NCI-H526 treated with DMSO at 0.1 percent for 48 hours (cell line): ENCODE results near the gene PLEKHG7.
"Not testable (repeated sequence)": the region's sequence is repeated elsewhere in the genome, so short reads cannot be mapped to it uniquely, and the experiment has no call there.

Experiments
- DNase-seq: peaks from one replicate; lab custom pipeline; 2025; lab: John Stamatoyannopoulos, UW

Gene PLEKHG7, protein sequence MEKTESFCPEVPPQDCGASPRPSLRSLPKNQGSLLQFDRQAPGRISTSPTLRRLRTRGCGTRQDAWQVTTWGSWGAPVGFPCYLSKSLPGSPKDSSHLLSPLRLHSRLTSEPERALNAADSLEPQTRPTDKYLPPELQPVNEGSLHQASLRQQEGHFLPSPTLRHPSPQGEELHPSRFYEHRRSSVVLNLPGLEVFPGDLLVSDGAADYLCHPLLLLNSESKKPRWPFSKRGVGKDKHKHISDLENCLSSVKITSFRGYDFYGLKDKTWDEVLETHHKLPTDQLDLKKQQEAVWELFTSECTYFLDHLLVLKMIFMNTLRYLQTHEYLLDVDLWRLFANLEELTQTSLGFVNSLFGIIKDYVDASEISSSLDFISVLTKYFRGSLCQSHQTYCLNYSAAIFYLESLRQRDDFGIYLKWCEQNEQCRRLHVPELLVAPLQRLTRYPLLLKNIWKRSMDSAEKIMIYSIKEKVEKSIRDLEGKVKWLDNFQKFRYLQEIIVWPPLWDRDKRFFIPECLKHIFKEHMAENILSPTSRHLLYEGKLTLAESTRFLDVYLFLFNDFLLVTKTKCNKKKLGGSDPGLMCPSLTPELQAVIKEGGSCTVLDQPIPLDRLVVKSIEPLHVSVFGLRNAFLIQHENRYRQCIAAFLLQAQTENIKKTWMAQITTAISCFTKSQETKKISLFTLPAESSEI

DNA sequence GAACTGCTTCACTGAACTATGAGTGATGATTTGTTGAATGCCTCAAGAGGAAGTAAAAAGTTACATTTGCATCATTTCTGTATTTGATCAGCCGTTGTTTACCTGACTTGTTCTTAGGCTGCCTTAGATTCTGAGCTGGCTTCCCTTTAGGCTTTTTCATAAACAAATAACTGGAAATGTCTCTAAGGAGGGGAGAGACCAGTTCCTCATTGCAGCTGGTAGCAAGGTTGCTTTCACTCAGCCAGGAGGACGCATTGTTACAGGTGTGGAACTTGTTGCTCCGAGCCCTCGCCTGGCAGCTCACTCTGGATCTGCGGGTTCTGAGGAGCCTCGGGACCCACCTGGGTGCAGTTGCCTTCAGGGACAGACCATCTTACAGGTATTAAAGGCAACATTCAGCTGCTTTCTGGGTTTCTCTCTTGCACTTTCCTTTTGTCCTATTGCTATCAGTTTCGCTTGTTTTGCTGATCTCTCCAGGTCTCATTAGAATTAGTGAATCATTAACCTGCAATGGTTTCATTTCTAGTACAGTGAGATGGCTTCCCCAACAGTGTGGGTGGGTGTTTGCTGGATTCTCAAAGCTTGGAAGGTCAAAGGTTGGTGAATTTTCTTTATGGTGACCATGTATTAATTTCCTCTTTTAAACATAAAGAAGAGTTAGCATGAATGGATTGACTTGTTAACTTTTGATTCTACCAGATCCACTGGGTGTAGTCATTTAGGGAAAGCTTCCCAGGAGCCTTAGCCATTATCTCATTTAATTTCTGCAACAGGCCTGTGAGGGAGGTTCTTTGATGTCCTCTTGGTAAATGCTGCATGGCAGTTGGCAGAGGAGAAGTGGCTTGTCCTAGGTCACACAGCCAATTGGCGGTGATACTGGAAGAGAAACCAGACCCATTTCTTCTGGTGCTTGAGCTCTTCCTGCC, at the start of gene PLEKHG7:
Gene PLEKHG7, plus strand, starts transcription at position 236 of the 926 bp plus-strand sequence. CDS start 3,643 bp downstream, outside the sequence.
- DNase-seq: peak; percentile 92

DNA sequence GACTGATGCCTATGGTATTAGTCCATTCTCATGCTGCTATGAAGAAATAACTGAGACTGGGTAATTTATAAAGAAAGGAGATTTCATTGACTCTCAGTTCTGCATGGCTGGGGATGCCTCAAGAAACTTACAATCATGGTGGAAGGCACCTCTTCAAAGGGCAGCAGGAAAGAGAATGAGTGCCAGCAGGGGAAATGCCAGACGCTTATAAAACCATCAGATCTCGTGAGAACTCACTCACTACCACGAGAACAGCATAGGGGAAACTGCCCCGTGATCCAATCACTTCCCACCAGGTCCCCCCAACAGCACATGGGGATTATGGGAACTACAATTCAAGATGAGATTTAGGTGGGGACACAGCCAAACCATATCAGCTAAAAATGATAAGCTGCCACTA, 48.5 kb upstream of the PLEKHG7 start:
- not testable (repeated sequence) for DNase-seq

DNA sequence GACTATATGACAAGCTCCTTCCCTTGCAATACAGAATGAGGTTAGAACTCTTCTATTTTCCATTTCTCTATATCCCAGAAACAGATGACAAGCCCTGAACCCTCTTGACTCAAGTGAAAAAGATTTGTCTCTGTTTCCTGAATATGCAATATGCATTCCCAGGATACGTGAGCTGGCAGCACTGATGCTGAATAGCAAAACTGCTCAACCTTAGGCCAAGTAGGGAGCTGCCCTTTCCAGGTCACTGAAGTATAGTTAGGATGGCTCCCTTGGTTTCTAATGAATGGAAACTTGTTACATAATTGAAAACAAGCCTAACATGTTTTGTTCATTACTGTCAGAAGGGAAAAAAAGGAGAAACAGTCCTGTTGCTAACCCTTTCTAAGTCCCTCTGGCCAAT, 47.9 kb upstream of the PLEKHG7 start:
- no peak for DNase-seq

DNA sequence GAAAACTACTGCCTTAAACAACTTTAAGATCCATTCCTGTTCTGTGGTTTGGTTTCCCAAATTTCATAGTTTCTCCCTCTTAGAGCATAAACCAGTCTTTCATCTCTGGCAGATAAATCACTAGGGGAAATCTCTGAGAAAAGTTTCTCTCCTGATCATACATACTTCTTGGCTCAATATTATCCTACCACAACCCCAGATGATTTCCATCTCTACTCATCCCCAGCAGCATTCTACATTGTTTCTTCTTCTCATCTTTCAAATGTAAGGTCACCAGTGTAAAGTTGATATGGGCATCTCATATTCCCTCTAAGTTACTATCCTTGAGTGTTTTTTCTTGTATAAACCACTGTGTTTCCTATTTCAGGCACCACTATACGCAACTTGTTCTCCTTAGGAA, 45.9 kb upstream of the PLEKHG7 start:
- DNase-seq: no peak

DNA sequence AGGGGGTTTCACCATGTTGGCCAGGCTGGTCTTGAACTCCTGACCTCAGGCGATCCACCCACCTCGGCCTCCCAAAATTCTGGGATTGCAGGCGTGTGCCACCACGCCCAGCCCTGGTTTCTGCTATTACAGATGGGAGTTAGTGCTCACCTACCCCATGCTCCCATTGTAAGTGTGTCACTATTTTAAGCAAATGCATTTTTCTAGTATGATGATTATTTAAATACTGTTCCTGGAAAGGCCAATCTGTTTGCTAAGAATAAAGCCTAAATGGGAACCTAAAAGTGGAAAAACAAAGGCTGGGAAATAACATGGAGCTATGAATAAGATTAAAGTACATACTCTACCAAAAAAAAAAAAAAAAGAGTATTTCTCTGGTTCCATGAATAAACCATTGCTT, 45.0 kb upstream of the PLEKHG7 start:
- DNase-seq: no peak

DNA sequence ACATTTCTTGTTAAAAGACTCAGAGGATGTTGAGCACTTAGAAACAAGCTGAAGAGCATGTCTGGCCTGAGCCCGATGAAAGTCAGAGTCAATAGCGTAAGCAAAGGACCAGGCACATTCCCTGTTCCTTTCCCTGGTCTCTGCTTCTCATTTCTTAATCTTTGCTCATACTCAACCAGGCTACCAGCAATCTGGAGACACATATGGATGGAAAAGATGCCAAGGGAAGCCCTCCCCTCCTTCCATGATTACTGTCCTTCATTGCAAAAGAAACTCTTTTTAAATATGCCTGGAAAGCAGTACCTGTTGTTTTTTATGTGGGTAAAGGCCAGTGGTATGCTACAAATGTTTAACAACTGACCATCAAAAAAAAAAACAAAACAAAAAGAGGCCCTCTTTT, 44.2 kb upstream of the PLEKHG7 start:
- DNase-seq: no peak

DNA sequence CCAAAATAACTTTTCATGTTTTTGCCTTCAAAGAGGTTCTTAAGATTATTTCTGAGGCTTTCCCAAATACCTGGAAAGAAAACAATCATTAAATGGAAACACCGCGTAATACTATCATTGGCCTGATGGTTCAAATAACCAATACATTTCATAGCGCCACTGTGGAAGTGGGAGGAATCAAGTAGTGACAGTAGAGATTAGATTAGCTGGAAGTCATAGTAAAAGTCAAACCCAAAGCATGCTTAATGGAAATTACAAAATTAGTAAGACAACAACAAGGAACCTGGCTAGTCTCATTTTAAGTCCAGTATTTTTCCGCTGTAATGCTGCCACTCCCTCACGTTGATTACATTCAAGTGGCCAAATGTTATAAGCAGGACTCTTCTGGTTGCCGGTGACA, 41.5 kb upstream of the PLEKHG7 start:
- DNase-seq: no peak

DNA sequence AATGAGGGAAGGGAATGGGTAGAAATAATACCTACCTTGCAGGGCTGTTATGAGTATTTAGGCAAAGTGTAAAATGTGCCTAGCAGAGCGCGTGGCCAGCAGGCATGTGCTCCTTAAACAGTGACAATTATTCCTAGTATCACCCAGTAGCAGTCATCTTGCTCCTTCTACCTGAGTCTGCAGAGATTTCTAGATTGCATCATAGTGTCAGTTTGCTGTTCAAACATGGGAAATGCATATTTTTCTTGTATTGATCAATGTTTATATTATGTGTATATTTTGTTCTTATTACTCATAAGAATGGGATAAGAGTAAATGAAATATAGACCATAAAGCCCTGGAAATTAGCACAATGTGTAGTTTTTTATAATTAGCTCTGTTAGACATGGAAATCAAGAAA, 37.3 kb upstream of the PLEKHG7 start:
- no peak for DNase-seq

DNA sequence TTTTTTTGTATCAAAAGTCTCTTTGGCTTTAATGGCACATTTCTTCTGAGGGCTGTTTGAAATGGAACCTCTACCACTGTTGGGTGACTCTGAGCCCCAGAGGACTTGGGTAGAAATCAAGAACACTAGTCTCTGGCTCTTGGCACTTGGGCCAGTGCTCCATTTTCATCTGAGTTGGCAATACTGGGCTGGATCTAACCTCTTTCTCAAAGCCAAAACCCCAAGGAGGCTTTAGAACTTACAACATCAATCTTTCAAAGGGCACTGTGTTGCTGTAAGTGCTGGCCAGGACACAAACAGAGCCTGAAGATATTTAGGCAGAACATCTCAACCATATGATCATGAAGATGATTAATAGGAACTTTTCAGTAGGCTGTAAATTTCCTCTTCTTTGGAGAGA, 34.0 kb upstream of the PLEKHG7 start:
- DNase-seq: no peak

DNA sequence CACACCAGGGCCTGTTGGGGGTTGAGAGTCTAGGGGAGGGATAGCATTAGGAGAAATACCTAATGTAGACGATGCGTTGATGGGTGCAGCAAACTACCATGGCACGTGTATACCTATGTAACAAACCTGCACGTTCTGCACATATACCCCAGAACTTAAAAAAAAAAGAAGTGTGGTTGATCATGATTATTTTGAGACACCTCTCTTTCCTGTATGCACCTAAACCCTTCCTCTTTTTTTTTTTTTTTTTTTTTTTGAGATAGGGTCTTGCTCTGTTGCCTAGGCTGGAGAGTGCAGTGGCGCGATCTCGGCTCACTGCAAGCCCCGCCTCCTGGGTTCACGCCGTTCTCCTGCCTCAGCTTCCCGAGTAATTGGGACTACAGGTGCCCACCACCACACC, 31.3 kb upstream of the PLEKHG7 start:
- not testable (repeated sequence) for DNase-seq

DNA sequence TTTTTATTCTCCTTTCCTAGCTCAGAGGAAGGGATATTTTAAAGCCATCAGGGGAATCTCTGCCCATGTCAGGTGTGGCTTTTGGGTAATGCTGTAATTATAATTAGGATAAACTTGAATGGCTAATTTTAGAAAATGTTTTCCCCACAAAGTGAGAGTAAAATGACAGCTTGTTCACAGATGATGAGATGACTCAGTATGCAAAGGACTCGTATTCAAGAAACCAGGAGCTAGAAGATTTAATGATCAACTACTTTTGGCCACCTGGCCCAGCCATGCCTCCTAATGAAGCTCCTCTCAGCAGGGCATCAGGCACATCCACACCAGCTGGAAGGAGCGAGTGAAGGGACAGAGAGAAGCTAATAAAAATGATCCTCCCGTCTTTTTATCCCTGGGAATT, 29.0 kb upstream of the PLEKHG7 start:
- no peak for DNase-seq

DNA sequence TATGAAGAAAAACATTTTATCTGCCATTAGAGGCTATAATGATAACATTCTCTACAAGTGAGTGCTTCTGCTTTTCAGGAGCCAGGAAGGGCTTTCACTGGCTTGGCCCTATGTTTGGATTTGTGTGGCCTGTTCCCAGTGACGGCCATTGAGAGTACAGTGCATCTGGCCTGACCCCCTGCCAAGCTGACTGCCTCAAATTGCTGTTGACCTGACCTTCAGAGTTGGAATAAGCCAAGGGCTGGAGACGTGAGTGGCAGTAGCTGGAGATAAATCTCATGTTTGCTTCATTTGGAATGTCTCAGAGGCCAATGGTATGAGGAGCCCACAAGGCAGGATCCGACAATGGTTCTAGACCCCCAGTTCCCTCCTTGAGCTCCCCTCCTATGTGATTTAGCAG, 28.3 kb upstream of the PLEKHG7 start:
- no peak for DNase-seq

DNA sequence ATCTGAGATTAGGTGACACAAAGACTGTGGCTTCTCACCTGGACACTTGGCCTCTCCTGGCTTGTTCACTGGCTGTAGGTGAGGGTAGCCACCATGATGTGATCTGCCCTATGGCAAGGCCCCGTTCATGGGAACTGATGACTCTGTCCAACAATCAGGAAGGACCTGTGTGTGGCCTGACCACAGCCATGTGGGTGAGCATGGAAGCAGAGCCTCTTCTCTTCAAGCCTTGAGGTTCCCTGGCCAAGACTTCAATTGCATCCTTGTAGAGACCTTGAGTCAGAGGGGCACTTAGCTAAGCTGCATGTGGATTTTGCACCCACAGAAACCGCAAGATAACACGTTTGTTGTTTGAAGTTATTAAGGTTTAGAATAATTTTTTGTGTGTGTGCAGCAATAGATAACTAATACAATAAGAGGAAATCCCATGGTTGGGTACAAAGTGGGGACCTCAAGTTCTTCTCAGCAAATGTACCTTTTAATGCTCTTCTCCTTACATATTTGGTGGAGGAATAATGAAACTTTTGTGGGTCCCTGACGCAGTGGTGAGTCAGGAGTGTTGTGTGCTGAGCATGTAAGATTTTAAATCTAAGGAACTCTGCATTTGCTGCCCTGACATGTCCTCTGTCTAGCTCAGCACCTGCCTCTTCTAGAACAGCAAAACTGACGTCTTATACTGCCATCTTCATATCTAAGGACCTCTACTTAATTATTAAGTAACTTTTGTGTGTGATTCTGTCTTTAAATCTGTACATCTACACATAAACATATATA, 27.5 kb upstream of the PLEKHG7 start:
- no peak for DNase-seq

DNA sequence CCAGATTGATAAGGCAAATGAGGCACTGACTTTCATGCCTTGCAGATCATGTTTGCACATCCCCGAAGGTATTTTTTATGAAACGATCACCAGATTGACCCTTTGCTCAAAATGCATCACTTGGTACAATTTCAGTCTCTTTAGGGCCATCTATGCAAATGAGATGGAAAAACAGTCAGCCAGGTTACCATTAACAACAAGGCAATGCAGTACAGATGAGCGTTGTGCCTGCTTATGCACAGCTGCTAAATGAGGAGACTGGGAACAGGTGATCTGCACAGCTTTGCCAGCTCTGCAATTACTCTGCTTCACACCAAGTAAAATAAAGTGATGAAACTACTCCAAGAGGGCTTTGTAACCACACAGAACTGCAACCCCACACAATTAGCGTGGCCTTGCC, 26.1 kb upstream of the PLEKHG7 start:
- DNase-seq: peak; percentile 58

DNA sequence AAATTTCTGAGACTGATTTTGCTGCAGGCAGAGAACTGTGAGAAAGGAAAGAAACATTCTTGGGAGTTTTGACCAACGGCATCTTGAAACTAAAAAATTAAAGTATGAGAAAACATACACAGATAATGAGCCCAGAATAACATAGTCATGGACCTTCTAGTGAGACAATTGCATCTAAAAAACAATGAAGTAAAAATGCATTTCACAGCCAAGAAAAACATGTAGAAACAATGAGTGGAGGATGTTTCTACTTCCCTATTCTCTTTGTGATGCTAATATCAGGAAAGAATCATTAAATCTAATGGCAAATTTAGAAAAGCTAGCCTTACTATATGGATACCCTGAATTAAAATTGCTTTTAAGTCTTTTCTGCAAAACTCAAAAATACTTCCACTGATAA, 12.2 kb upstream of the PLEKHG7 start:
- no peak for DNase-seq

DNA sequence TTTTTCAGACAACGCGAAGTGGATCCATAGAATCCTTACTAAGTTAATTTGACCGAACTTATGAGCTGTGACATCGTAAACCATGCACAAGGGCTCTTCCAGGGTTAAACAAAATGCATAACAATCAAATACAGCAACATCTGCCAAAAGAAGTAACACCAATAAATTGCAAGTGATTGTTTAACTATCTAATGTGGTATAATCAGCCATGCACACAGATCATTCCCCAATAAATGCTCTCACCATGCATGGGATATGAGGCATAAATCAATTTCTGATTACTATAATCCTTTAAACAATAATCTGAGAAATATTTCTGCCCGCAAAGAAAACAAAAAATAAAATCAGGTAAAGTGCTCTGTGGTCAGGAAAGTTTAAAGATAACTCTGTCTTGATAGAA, 7.7 kb upstream of the PLEKHG7 start:
- DNase-seq: no peak

DNA sequence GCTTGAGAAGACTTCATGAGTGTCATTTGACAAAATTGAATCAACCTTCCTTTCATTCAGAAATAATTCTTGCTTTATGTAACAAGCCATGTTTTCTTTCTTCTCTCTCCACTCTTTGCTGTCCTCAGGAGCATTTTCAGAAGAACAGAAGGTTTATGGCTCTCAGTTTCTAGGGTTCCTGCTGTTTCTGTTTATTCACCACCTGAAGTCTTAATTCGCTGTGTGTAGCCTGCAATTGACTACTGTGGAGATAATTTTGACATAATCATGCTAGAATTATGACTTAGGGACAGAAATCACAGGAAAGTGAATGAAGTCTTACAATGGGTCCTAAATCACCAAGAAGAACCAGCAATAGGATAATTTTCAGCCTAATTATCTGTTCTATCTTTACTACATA, 7.2 kb upstream of the PLEKHG7 start:
- no peak for DNase-seq

DNA sequence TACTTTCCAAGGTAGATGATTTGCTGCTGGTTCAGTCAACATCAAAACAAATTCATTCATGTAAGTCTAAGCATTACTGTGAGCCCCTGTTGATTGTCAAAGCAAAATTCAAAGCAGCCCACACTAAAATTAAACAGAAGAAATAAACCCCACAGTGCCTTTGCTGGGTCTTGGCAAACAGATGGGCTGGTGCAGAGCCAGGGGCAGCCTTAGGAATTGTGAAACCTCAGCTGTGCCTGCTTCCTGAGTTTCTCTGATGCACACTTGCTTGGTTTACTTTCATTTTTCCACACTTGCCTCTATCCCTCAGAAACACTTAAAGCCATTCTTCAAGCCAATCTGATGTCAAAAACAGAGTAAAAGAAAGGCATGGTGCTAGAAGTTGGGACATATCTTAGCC, 6.6 kb upstream of the PLEKHG7 start:
- no peak for DNase-seq

DNA sequence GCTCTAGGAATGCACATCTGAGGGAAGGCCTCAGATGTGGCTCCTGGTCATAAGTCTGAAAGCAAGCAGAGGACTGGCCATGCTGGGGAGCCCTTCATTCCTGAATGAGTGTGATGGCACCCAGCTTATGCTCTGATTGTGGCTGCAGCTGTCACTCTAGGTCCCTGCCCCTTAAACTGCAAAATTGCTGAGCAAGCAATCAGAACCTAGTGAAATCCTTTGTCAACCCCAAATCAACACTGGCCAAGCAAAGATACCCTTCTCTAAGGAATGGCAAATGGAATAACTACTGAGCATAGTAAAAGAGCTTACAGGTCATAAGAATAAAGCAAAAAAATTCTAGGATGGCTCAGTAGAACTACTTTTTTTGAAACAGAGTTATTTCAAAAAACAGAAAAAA, 4.3 kb upstream of the PLEKHG7 start:
- DNase-seq: no peak

DNA sequence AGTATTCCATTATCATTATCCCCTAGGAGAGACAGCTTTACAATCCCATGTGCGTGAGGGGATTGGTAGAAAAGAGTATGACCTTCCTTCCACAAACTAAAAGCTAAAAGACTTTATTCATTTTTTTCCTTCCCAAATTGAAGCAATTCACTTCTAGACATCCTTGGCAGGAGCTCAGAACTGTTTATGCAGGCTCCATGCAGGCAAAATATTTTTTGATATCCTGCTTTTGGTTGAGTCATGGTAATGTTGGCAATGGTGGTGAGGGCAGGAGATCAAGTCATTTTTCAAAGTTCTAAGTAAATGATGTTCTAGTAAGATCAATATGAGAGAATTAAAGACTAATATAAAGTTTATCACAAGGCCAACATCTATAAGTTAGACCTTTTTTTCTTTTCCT, 1.3 kb upstream of the PLEKHG7 start:
- no peak for DNase-seq

DNA sequence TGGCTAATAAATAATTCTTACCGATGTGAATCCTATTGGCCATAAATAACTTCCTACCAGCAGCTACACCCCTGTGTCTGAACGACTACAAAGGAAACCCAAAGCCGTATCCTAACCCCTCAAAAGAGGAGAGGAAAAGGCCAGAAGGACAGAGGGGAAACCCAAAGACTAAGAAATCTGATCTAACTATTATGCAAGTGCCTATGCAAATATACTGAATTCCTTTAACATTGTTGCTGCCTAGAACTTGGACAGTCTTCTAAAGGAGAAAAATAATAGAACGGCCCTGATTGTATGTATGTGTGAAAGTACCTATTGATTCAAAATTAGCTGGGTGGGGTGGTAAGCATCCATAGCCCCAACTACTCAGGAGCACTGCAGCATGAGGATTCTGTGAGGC, 997 bp downstream of the PLEKHG7 start:
- DNase-seq: peak; percentile 27

DNA sequence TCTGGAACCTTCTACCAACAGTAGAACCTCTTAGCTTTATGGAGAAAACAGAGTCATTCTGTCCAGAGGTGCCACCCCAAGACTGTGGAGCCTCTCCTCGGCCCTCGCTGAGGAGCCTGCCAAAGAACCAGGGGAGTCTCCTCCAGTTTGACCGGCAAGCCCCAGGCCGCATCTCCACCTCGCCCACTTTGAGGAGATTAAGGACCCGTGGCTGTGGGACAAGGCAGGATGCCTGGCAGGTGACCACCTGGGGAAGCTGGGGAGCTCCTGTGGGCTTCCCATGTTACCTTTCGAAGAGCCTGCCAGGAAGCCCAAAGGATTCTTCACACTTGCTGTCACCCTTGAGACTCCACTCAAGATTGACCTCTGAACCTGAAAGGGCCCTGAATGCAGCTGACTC, 3.8 kb downstream of the PLEKHG7 start:
- no peak for DNase-seq
